MCF 10A (cell line): ENCODE results near the gene SCAPER. TPM values are rescaled to one million over a fixed set of nuclear protein-coding genes. Genes with fewer than 3 reads are reported as not detected.

Experiments used
- BruUV-seq: library from RNA; stranded (reverse); fragments of 400-500 nt; replicated peaks from 2 replicates; lab custom pipeline; 2021; lab: Mats Ljungman, UMichigan
- CTCF ChIA-PET: fragments of 300-600 bp; sonication (Branson Sonifier 250); formaldehyde crosslinking; extraction: SDS; loops from one replicate; lab custom pipeline; 2021; ENCODE audit warnings: antibody characterized with exemption, inconsistent platforms; lab: Yijun Ruan, JAX
- POLR2A ChIA-PET: fragments of 300-600, 350-650 bp; sonication (Branson Sonifier 250); formaldehyde crosslinking; extraction: SDS; loops from one replicate; lab custom pipeline; 2020; ENCODE audit warnings: antibody characterized with exemption, inconsistent platforms; lab: Yijun Ruan, JAX
- DNase-seq: peaks from one replicate; pipeline ENCODE4 v3.0.0-alpha.2; 2018; ENCODE audit not compliant: unreplicated experiment
- H3K27ac Mint-ChIP-seq: one replicate; pipeline ENCODE4 v1.8.0; 2022; ENCODE audit warnings: mild to moderate bottlenecking, low read depth, mixed read lengths; ENCODE audit not compliant: unreplicated experiment
- H3K27me3 Mint-ChIP-seq: one replicate; pipeline ENCODE4 v1.8.0; 2022; ENCODE audit warnings: mixed read lengths; ENCODE audit not compliant: insufficient read depth, unreplicated experiment
- H3K36me3 Mint-ChIP-seq: one replicate; pipeline ENCODE4 v1.8.0; 2022; ENCODE audit warnings: mild to moderate bottlenecking, moderate library complexity, mixed read lengths; ENCODE audit not compliant: insufficient read depth, unreplicated experiment
- H3K4me1 Mint-ChIP-seq: one replicate; pipeline ENCODE4 v1.8.0; 2022; ENCODE audit warnings: mixed read lengths; ENCODE audit not compliant: insufficient read depth, unreplicated experiment
- H3K4me3 Mint-ChIP-seq: one replicate; pipeline ENCODE4 v1.8.0; 2022; ENCODE audit warnings: mild to moderate bottlenecking, moderate library complexity, mixed read lengths; ENCODE audit not compliant: unreplicated experiment
- H3K9me3 Mint-ChIP-seq: one replicate; pipeline ENCODE4 v1.8.0; 2022; ENCODE audit warnings: mixed read lengths; ENCODE audit not compliant: unreplicated experiment
- intact Hi-C: fragments of 100-400 bp; cut with micrococcal nuclease; formaldehyde crosslinking; loops from 2 replicates; pipeline ENCODE4 v1.14.1; 2022
- total RNA-seq: library from RNA; stranded (reverse); gene quantifications from 2 replicates; pipeline ENCODE4 v1.2.3, GENCODE V29; 2022
- TF ChIP-seq, protein P1 (sequence below): fragments of 200-600 bp; IDR thresholded peaks from one replicate; pipeline ENCODE4 v1.8.0; 2022; ENCODE audit warnings: antibody characterized with exemption, mild to moderate bottlenecking; ENCODE audit not compliant: unreplicated experiment

SCAPER gene
- total RNA-seq, 1 experiment from 2014 or later, result 9.5 TPM

GRCh38 chr15:76501011-76501410 lies 404.1 kb downstream of the SCAPER start:
- Mint-ChIP-seq H3K36me3 (peaks cover 6% of the 10 kb centered on the region), H3K4me1 (no peaks in the 10 kb centered on the region), H3K9me3 (no peaks in the 10 kb centered on the region), H3K4me3 (no peak overlapping the region), H3K27ac (no peak overlapping the region), H3K27me3 (no peaks in the 10 kb centered on the region)
- intact Hi-C loops, result no loop called here
- TF ChIP-seq, protein P1, sequence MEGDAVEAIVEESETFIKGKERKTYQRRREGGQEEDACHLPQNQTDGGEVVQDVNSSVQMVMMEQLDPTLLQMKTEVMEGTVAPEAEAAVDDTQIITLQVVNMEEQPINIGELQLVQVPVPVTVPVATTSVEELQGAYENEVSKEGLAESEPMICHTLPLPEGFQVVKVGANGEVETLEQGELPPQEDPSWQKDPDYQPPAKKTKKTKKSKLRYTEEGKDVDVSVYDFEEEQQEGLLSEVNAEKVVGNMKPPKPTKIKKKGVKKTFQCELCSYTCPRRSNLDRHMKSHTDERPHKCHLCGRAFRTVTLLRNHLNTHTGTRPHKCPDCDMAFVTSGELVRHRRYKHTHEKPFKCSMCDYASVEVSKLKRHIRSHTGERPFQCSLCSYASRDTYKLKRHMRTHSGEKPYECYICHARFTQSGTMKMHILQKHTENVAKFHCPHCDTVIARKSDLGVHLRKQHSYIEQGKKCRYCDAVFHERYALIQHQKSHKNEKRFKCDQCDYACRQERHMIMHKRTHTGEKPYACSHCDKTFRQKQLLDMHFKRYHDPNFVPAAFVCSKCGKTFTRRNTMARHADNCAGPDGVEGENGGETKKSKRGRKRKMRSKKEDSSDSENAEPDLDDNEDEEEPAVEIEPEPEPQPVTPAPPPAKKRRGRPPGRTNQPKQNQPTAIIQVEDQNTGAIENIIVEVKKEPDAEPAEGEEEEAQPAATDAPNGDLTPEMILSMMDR, result no peak
- no peak for DNase-seq
- no TSS peak for BruUV-seq
- POLR2A ChIA-PET, result no interaction called here
- CTCF ChIA-PET, result interaction anchor here (0.6 kb wide), 1 partner anchor 356 kb away, joined by 5 read pairs; no protein-coding TSS in a partner anchor

DNA sequence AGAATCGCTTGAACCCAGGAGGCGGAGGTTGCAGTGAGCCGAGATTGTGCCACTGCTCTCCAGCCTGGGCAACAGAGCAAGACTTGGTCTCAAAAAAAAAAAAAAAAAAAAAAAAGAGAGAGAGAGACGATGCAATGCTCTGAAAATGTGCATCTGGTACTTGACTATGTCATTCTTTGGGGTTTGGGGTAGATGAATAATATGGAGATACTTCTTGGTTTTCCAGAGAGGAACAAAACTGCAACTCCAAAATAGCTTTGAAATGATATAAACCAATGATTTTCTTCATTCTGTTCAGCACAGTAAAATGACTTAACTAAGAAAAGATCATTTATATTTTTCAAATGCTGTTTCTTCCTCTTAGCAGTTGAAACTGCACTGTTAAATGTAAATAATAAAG lies 409.7 kb downstream of the SCAPER start:
- Mint-ChIP-seq H3K9me3 (no peaks in the 10 kb centered on the region), H3K27ac (no peak overlapping the region), H3K4me3 (no peak overlapping the region), H3K36me3 (no peaks in the 10 kb centered on the region), H3K27me3 (no peaks in the 10 kb centered on the region), H3K4me1 (no peaks in the 10 kb centered on the region)
- intact Hi-C loops, result no loop called here
- BruUV-seq, result no TSS peak
- DNase-seq, result no peak
- TF ChIP-seq, protein P1, result no peak
- ChIA-PET CTCF (no interaction called here), POLR2A (no interaction called here)

- ChIA-PET POLR2A (no interaction called here), CTCF (no interaction called here)
- TF ChIP-seq, protein P1, result no peak
- intact Hi-C loops, result no loop called here
- no TSS peak for BruUV-seq
- Mint-ChIP-seq H3K4me1 (no peaks in the 10 kb centered on the region), H3K27me3 (no peaks in the 10 kb centered on the region), H3K27ac (no peak overlapping the region), H3K4me3 (no peak overlapping the region), H3K9me3 (peaks cover 11% of the 10 kb centered on the region), H3K36me3 (no peaks in the 10 kb centered on the region)
- DNase-seq, result no peak
These were observed 412.6 kb downstream of the SCAPER start for GRCh38 chr15:76492538-76492937.

DNA sequence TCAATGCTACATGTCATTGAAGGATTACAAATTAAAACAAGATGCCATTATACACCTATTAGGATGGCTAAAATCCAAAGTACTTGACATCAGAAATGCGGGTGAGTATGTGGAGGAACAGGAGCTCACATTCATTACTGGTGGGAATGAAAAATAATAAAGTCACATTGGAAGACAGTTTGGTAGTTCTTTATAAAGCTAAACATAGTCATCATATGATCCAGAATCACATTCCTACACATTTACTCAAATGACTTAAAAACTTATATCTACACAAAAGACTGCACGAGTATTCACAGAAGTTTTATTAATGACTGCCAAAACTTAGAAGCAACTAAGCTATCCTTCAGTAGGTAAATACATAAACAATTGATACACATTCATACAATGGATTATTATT lies 421.4 kb downstream of the SCAPER start:
- TF ChIP-seq, protein P1, result no peak
- Mint-ChIP-seq H3K4me1 (no peaks in the 10 kb centered on the region), H3K36me3 (no peaks in the 10 kb centered on the region), H3K27ac (no peak overlapping the region), H3K27me3 (no peaks in the 10 kb centered on the region), H3K4me3 (no peak overlapping the region), H3K9me3 (no peaks in the 10 kb centered on the region)
- BruUV-seq, result no TSS peak
- ChIA-PET CTCF (interaction anchor here (1.0 kb wide), 1 partner anchor 13 kb away, joined by 3 read pairs; no protein-coding TSS in a partner anchor), POLR2A (no interaction called here)
- DNase-seq, result no peak
- intact Hi-C loops, result no loop called here
